Activated naive CD8-positive, alpha-beta T cell treated with anti-CD3 and anti-CD28 coated beads for 36 hours (primary cell): ENCODE measurements around the gene HIGD1C. TPM values are rescaled to one million over a fixed set of nuclear protein-coding genes. Genes with fewer than 3 reads are reported as not detected.
"Not testable (repeated sequence)": the region's sequence is repeated elsewhere in the genome, so short reads cannot be mapped to it uniquely, and the experiment has no call there.

ENCODE experiments used
- DNase-seq: peaks from one replicate; pipeline ENCODE4 v3.0.0; 2021
- H3K27ac Mint-ChIP-seq: one replicate; pipeline ENCODE4 v1.8.0; 2022; ENCODE audit warnings: mild to moderate bottlenecking, moderate library complexity, mixed read lengths
- H3K27me3 Mint-ChIP-seq: one replicate; pipeline ENCODE4 v1.8.0; 2022; ENCODE audit warnings: mild to moderate bottlenecking, mixed read lengths
- H3K36me3 Mint-ChIP-seq: one replicate; pipeline ENCODE4 v1.8.0; 2021; ENCODE audit warnings: mild to moderate bottlenecking, mixed read lengths
- H3K4me1 Mint-ChIP-seq: one replicate; pipeline ENCODE4 v1.8.0; 2021; ENCODE audit warnings: mixed read lengths
- H3K4me3 Mint-ChIP-seq: one replicate; pipeline ENCODE4 v1.8.0; 2022; ENCODE audit warnings: mild to moderate bottlenecking, moderate library complexity, mixed read lengths
- H3K9me3 Mint-ChIP-seq: one replicate; pipeline ENCODE4 v1.8.0; 2022; ENCODE audit warnings: mixed read lengths
- total RNA-seq, 2 experiments: library from RNA; stranded (reverse); gene quantifications; one replicate each; pipeline ENCODE4 v1.2.3, GENCODE V29; 2021

HIGD1C gene
- total RNA-seq: not detected

DNA sequence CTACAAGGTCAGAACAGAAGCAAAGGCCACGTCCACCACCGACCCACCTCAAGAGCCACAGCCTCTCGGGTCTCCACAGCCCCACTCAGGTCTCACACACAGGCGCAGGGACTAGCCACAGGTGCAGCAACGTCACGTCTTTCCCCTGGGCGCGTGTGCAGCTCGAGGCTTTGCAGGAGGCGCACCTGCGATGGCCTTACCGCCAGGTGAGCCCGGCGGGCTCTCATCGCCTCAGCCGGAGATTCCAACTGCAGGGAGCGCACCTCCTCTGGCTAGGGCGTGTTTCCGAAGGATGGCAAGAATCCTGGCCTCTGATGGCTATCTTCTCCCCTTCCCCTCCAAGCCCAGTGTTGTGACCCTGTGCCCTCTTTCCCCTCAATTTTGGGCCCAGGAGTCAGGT, at the start of gene HIGD1C:
Gene HIGD1C (plus strand): TSS at position 35 of the 400 bp plus-strand sequence. CDS start 1,455 bp downstream, outside the sequence.
- H3K27ac Mint-ChIP-seq: no peak within 1 kb of the TSS
- no peaks in the 10 kb centered on the region for H3K4me1 Mint-ChIP-seq
- H3K36me3 Mint-ChIP-seq: no peaks in the 10 kb centered on the region
- no peak within 1 kb of the TSS for H3K4me3 Mint-ChIP-seq
- no peaks in the 10 kb centered on the region for H3K27me3 Mint-ChIP-seq
- DNase-seq: no peak
- H3K9me3 Mint-ChIP-seq: no peaks in the 10 kb centered on the region

DNA sequence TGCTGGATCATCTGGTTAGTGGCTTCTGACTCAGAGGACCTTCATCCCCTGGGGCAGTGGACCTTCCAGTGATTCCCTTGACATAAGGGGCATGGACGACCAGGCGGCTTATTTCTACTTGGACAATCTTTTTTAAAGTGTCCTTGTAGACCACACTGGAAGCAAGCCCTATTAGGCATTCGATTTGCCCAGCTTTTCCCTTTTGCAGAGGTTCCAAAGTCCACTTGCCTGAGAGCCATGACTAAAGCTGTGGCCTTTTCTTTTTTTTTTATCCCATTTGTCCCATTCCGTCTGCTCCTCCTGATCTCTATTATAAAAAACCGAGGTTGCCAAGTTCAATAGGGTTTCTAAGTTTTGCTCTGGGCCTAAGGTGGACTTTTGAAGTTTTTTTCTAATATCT, 43.9 kb upstream of the HIGD1C start:
- not testable (repeated sequence) for H3K27ac Mint-ChIP-seq, H3K4me3 Mint-ChIP-seq, H3K27me3 Mint-ChIP-seq, H3K4me1 Mint-ChIP-seq, DNase-seq
- H3K36me3 Mint-ChIP-seq: peaks cover 10% of the 10 kb centered on the region
- peaks cover 20% of the 10 kb centered on the region for H3K9me3 Mint-ChIP-seq

DNA sequence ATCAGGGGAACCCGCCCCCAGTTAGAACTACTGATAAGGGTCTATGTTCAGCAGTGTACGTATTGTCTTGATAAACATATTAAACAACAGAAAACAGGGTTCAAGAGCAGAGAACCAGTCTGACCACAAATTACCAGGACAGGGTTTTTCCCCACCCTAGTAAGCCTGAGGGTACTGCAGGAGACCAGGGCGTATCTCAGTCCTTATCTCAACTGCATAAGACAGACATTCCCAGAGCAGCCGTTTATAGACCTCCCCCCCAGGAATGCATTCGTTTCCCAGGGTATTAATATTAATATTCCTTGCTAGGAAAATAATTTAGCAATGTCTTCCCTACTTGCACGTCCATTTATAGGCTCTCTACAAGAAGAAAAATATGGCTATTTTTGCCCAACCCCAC, 40.0 kb upstream of the HIGD1C start:
- not testable (repeated sequence) for H3K4me1 Mint-ChIP-seq, H3K27me3 Mint-ChIP-seq, H3K4me3 Mint-ChIP-seq, H3K27ac Mint-ChIP-seq, DNase-seq
- H3K9me3 Mint-ChIP-seq: peaks cover 42% of the 10 kb centered on the region
- H3K36me3 Mint-ChIP-seq: peaks cover 16% of the 10 kb centered on the region

DNA sequence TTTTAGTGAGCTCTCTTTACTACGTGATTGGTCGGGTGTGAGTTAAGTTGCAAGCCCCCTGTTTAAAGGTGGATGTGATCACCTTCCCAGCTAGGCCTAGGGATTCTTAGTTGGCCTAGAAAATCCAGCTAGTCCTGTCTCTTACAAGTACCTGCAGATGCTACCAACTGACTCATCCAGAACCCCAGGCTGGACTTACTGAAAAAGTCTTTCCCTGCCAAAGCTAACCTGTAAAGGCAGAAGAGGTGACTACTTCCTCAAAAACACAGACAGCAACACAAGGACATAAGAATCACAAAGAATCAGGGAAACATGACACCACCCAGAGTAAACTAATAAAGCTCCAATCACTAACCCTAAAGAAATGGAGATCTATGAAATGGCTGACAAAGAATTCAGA, 39.1 kb upstream of the HIGD1C start:
- Mint-ChIP-seq H3K27ac (no peak overlapping the region), H3K4me3 (no peak overlapping the region), H3K36me3 (peaks cover 21% of the 10 kb centered on the region), H3K9me3 (peaks cover 42% of the 10 kb centered on the region), H3K4me1 (no peaks in the 10 kb centered on the region), H3K27me3 (peaks cover 3% of the 10 kb centered on the region)
- DNase-seq: no peak

DNA sequence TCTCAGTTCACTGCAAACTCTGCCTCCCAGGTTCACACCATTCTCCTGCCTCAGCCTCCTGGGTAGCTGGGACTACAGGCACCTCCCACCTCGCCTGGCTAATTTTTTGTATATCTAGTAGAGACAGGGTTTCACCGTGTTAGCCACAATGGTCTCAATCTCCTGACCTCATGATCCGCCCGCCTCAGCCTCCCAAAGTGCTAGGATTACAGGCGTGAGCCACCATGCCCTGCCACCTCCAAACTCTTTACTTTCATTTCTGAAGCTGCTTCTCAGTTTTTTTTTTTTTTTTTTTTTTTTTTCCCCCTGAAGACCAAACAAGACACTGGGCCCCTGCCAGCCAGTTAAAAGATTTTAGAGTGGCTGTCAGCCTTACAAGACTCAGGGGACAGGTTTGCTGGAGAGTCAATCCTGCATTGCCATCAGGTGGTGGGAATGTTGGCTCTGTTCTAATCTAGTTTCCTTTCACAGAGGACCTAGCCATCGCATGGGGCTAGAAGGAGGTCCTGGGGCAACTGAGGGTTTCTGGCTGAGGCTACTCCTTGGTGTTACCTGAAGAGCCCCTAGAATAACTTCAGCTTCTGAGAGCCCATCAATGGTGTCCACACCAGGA, 37.4 kb upstream of the HIGD1C start:
- no peak overlapping the region for H3K4me3 Mint-ChIP-seq
- H3K27me3 Mint-ChIP-seq: peaks cover 3% of the 10 kb centered on the region
- peaks cover 24% of the 10 kb centered on the region for H3K36me3 Mint-ChIP-seq
- DNase-seq: no peak
- no peak overlapping the region for H3K27ac Mint-ChIP-seq
- peaks cover 9% of the 10 kb centered on the region for H3K4me1 Mint-ChIP-seq
- peaks cover 45% of the 10 kb centered on the region for H3K9me3 Mint-ChIP-seq

DNA sequence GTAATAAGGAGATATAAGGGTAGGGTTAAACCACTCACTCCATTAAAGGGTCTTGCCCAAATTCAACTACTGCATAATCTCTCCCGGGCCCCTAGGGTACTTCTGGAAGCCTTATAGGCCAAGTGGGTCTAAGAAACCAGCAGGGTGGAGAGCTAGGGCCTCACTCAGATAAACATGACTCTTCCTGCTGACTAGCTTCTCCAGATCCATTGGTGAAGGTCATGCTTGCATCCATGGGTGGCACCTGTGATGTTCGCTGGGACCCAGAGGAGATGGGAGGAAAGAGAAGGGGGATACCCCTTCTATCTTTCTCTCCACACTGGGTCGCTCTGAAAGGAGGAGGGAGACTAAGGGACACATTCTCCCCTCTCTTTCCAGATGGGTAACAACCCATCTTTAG, 36.1 kb upstream of the HIGD1C start:
- DNase-seq: no peak
- Mint-ChIP-seq H3K36me3 (peaks cover 22% of the 10 kb centered on the region), H3K4me3 (no peak overlapping the region), H3K9me3 (peaks cover 41% of the 10 kb centered on the region), H3K27ac (no peak overlapping the region), H3K27me3 (no peaks in the 10 kb centered on the region), H3K4me1 (peaks cover 9% of the 10 kb centered on the region)

DNA sequence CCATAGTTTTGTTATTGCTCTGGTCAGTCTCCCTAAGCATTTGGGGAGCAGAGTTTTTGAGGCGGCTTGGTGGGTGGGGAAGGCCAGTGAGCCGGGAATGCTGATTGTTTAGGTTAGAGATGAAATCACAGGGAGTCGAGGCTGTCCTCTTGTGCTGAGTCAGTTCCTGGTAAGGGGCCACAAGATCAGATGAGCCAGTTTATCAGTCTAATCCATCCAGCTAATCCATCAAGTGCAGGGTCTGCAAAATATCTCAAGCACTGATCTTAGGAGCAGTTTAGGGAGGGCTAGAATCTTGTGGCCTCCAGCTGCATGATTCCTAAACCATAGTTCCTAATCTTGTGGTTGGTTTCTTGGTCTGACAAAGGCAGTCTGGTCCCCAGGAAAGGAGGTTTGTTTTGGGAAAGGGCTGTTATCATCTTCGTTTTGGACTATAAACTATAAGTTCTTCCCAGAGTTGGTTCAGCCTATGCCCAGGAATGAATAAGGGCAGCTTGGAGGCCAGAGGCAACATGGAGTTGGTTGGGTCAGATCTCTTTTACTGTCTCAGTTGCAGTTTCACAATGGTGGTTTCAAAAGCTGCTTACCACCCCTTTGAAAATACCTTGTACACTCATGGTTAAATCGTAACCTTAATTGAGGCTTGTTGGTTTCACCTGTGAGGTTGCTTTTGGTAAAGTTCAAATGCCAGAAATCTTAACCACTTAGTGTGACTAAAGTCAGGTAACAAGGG, 33.6 kb upstream of the HIGD1C start:
- Mint-ChIP-seq H3K27ac (no peak overlapping the region), H3K27me3 (no peaks in the 10 kb centered on the region), H3K4me3 (no peak overlapping the region), H3K4me1 (peaks cover 18% of the 10 kb centered on the region), H3K36me3 (peaks cover 11% of the 10 kb centered on the region), H3K9me3 (peaks cover 22% of the 10 kb centered on the region)
- no peak for DNase-seq

DNA sequence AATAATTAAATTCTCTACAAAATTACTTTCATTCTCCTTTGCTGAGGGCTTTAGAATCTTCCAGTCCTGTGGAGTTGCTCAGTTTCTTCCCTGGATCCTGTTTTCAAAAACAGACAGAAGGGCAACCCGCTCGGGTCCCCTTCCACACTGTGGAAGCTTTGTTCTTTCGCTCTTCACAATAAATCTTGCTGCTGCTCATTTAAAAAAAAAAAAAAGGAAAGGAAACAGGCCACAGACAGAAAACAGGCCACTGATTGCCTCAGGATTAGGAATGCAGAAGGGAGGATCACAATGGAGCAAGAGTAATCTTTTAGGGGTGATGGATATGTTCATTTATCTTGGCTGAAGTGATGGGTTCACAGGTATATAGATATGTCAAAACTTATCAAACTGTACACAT, 29.5 kb upstream of the HIGD1C start:
- no peak for DNase-seq
- Mint-ChIP-seq H3K27ac (peak overlapping the region; percentile 16), H3K4me1 (peaks cover 44% of the 10 kb centered on the region), H3K27me3 (no peaks in the 10 kb centered on the region), H3K36me3 (peaks cover 6% of the 10 kb centered on the region), H3K4me3 (no peak overlapping the region), H3K9me3 (peaks cover 4% of the 10 kb centered on the region)

DNA sequence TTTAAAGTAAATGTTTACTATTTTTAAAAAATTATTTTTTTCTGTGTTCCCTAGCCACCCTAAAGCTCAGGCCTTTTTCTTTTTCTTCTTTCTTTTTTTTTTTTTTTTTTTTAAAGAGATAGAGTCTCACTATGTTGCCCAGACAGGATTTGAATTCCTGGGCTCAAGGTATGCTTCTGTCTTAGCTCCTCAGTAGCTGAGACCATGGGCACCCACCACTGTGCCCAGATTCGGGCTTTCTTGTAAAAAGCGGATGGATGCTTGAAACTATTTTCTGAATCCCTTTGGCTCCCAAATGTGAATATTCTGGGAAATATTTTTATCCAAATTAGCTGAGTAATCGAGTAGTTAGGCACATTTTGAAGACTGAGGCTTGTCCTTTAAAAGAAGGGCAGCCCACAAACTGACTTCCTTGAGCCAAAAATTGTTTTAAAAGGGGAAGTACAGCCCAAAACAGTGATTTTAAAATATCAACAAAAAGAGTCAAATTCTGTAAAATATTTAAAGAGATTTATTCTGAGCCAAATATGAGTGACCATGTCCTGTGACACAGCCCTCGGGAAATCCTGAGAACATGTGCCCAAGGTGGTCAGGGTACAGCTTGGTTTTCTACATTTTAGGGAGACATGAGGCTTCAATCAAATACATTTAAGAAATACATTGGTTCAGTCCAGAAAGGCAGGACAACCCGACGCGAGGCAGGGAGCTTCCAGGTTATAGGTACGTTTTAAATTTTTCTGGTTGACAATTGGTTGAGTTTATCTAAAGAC, 28.8 kb upstream of the HIGD1C start:
- Mint-ChIP-seq H3K27me3 (no peaks in the 10 kb centered on the region), H3K4me1 (peaks cover 45% of the 10 kb centered on the region), H3K27ac (peak overlapping the region; percentile 88), H3K36me3 (peaks cover under 1% of the 10 kb centered on the region), H3K9me3 (peaks cover under 1% of the 10 kb centered on the region), H3K4me3 (peak overlapping the region; percentile 78)
- no peak for DNase-seq

DNA sequence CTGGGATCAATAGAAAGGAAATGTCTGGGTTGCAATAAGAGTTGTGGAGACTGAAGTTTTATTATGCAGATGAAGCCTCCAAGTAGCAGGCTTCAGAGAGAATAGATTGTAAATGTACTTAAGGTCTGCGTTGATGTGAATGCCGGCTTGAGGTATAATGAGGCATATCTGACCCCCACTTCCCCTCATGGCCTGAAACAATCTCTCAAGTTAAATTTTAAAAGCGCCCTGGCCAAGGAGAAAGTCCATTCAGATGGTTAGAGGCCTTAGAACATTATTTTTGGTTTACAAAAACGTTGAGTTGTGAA, 28.3 kb upstream of the HIGD1C start:
- peak overlapping the region; percentile 78 for H3K4me3 Mint-ChIP-seq
- H3K9me3 Mint-ChIP-seq: no peaks in the 10 kb centered on the region
- peak overlapping the region; percentile 88 for H3K27ac Mint-ChIP-seq
- H3K36me3 Mint-ChIP-seq: no peaks in the 10 kb centered on the region
- H3K4me1 Mint-ChIP-seq: peaks cover 44% of the 10 kb centered on the region
- no peaks in the 10 kb centered on the region for H3K27me3 Mint-ChIP-seq
- no peak for DNase-seq

DNA sequence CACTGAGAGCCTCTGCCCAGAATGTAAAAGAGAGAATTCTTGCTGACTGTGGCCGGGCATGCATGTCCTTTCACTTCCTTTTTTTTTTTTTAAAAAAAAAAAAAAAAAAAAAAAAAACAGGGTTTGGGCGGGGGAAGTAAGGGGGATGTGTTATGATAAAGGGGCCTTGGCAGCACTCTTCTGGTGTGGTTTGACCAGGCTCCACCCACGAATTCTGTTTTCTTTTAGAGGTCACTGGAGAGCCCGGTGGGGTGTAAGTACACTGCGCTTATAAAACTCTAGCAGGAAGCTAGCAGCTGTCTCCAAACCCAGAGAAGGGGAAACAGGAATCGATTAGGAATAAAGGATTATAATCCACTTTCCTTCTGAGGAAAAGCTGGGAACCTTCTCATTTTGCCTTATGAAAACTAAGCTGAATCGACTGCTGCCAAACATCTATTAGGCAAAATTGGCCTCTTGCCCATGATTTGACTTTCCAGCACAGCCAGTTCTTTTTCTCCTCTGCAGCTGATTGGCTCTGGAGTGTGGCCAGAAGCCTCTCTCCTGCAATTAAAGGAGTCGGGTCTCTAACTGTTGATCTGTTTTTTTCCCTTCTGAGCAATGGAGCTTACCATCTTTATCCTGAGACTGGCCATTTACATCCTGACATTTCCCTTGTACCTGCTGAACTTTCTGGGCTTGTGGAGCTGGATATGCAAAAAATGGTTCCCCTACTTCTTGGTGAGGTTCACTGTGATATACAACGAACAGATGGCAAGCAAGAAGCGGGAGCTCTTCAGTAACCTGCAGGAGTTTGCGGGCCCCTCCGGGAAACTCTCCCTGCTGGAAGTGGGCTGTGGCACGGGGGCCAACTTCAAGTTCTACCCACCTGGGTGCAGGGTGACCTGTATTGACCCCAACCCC, 27.7 kb upstream of the HIGD1C start:
- H3K4me3 Mint-ChIP-seq: peak overlapping the region; percentile 78
- no peaks in the 10 kb centered on the region for H3K27me3 Mint-ChIP-seq
- no peaks in the 10 kb centered on the region for H3K36me3 Mint-ChIP-seq
- H3K9me3 Mint-ChIP-seq: no peaks in the 10 kb centered on the region
- DNase-seq: peak; percentile 51
- H3K27ac Mint-ChIP-seq: peak overlapping the region; percentile 88
- H3K4me1 Mint-ChIP-seq: peaks cover 40% of the 10 kb centered on the region

DNA sequence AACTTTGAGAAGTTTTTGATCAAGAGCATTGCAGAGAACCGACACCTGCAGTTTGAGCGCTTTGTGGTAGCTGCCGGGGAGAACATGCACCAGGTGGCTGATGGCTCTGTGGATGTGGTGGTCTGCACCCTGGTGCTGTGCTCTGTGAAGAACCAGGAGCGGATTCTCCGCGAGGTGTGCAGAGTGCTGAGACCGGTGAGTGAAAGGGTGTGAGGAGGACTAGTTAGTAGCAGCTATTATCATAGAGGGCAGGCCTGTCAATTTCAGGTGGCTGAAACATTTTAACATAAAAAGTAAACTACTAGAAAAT, 27.0 kb upstream of the HIGD1C start:
- peaks cover 40% of the 10 kb centered on the region for H3K4me1 Mint-ChIP-seq
- no peaks in the 10 kb centered on the region for H3K9me3 Mint-ChIP-seq
- no peaks in the 10 kb centered on the region for H3K27me3 Mint-ChIP-seq
- peak; percentile 14 for DNase-seq
- no peak overlapping the region for H3K27ac Mint-ChIP-seq
- H3K4me3 Mint-ChIP-seq: peak overlapping the region; percentile 78
- H3K36me3 Mint-ChIP-seq: peaks cover 3% of the 10 kb centered on the region

DNA sequence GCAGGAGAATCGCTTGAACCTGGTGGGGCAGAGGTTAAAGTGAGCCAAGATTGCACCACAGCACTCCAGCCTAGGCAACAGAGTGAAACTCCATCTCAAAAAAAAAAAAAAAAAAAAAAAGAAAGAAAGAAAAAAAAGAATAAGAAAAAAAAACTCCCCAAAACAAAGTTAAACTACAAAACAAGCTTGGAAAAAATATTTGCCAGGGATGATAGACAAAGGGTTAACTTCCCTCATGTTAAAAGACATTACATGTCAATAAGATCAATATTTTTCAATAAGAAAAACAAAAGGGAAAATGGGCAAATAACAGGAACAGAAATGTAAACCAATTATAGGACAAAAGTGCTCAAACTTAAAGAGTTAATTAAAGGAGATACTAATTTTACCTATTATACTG, 26.4 kb upstream of the HIGD1C start:
- Mint-ChIP-seq H3K27ac (no peak overlapping the region), H3K27me3 (no peaks in the 10 kb centered on the region), H3K36me3 (peaks cover 3% of the 10 kb centered on the region), H3K4me1 (peaks cover 40% of the 10 kb centered on the region), H3K4me3 (peak overlapping the region; percentile 10), H3K9me3 (no peaks in the 10 kb centered on the region)
- DNase-seq: no peak

DNA sequence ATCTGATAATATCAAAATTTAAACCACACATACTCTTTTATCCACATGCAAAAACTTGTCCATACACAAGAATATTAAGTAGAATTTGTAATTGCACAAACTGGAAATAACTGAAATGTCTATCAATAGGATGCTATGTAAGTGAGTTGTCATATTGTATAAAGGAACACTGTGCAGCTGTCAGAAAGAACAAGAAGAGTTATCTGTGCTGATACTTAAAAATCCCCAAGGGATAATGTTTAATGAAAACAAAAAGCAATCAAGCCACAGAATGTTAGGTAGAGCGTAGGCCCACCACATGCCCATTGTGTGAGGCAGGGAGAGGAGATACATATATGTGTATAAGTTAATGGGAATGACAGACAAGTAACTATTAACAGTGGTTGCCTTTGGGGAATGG, 25.9 kb upstream of the HIGD1C start:
- no peak for DNase-seq
- peaks cover 3% of the 10 kb centered on the region for H3K36me3 Mint-ChIP-seq
- H3K27me3 Mint-ChIP-seq: no peaks in the 10 kb centered on the region
- H3K4me1 Mint-ChIP-seq: peaks cover 40% of the 10 kb centered on the region
- no peak overlapping the region for H3K4me3 Mint-ChIP-seq
- no peak overlapping the region for H3K27ac Mint-ChIP-seq
- no peaks in the 10 kb centered on the region for H3K9me3 Mint-ChIP-seq

DNA sequence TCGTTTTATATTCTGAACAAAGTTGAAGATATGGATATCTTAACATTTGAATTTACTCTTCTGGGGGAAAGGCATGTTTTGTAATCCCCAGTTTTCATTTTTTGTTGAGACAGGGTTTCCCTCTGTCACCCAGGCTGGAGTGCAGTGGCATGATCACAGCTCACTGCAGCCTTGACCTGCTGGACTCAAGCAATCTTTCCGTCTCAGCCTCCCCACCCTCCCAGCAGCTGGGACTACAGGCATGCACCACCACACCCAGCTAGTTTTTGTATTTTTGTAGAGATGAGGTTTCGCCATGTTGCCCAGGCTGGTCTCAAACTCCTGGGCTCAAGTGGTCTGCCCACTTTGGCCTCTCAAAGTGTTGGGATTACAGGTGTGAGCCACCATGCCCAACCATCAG, 25.4 kb upstream of the HIGD1C start:
- DNase-seq, H3K9me3 Mint-ChIP-seq, H3K4me3 Mint-ChIP-seq, H3K27me3 Mint-ChIP-seq, H3K36me3 Mint-ChIP-seq, H3K27ac Mint-ChIP-seq: not testable (repeated sequence)
- peaks cover 40% of the 10 kb centered on the region for H3K4me1 Mint-ChIP-seq
